HG03378 (cell line): ENCODE measurements around the gene NBDY.
"Not testable (repeated sequence)": the region's sequence is repeated elsewhere in the genome, so short reads cannot be mapped to it uniquely, and the experiment has no call there.

Experiments
- ATAC-seq: cut with Tn5 transposase; IDR thresholded peaks from one replicate; pipeline ENCODE4 v1.9.1; 2021; ENCODE audit warnings: mild to moderate bottlenecking, moderate library complexity; ENCODE audit not compliant: unreplicated experiment

NBDY gene

DNA sequence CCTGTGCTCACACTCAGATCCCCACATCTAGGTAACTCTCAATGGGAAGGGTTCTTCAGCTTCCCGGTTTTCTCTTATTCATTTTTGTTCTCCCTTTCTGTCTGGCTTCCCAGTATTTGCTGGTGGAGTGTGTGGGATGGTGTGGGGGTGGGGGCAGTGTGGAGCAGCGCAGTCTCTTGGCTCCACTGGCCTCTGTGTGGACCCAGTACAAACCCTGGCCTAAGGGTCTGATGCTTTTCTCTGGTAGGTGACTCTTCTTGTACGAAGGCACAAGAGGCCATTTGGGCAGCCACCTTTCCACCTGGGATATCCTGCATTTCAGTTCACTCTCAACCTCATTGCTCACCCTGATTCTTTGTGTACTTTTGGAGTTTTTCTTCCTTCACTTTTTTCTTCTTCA, 71.3 kb downstream of the NBDY start:
- ATAC-seq, result no peak

DNA sequence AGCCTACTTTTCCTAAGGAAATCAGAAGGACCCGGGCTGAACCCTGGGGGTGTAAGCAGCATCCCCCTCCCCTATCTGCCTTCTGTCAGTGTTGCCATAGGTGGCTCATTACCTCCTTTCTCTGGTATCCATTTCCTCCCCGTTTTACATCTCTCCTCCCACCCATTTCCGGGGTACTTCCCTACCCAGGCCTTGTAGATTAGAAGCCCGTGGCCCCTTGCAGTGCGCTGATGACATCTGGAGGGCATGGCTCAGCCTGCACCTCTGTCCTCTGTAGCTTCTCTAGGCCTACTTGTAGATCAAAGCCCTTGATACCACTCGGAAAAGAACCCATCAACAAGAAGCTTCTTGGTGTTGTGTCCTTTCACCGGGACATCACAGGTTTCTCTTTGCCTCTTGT, 71.8 kb downstream of the NBDY start:
- peak; percentile 83 for ATAC-seq

DNA sequence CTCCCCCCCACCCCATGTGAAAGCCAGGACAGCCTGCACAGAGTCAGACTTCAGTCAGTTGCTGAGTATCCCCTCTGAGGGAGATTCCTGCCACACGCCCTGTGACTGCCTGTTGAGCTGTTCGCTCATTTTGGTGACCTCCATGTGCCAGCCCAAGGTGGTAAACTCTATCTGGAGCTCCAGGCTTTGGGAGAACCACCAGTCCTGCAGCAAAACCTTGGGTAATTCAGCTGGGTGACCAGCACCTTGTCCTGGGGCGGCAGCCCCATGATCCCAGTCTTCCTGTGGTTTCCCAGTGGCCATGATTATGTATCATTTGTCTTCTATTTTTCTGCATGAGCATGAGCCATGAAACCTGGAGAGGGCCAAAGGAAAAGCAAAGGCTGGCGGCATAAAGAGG, 73.4 kb downstream of the NBDY start:
- no peak for ATAC-seq

DNA sequence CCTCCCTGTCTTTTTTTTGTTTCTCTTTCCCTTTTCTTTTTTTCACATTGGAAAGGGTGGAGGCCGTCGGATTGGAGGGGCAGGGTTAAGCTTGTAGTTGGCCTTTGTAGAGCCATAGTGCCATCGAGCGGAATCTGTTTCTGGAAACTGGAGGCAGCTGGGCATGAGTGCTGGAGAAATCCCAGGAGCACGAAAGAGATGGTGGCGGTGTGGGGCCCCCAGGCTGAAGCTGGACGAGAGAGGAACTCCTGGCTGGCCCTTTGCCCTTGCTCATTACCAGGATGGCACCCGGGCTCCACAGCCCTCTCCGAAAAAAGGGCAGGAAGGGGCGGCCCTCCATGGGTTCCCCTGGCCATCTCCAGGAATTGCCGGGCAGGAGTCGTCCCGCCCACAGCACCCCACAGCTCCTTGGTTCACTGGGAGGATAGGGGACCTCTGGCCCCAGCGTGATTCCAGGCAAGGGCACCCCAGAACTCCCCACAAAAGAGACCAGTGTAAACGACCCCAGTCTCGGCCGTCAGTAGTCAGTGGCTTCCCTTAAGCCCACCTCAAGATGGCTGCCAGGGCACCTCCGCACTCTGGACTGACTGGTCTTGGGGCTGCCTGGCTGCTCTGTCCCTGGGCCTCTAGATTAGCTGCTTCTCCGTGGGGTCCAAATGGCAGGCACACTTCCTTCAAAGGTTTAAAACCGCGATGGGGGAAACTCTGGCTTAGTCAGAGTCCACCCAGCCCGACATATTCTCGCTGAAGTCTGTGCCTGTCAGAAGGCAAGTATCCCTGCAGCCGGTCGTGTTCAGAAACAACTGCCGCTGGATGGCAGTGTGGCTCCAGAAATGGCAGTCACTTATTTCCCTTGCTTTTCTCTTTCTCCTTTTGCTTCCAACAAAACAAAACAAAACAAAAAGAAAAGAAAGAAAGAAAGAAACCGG, 74.1 kb downstream of the NBDY start:
- peak; percentile 44 for ATAC-seq

DNA sequence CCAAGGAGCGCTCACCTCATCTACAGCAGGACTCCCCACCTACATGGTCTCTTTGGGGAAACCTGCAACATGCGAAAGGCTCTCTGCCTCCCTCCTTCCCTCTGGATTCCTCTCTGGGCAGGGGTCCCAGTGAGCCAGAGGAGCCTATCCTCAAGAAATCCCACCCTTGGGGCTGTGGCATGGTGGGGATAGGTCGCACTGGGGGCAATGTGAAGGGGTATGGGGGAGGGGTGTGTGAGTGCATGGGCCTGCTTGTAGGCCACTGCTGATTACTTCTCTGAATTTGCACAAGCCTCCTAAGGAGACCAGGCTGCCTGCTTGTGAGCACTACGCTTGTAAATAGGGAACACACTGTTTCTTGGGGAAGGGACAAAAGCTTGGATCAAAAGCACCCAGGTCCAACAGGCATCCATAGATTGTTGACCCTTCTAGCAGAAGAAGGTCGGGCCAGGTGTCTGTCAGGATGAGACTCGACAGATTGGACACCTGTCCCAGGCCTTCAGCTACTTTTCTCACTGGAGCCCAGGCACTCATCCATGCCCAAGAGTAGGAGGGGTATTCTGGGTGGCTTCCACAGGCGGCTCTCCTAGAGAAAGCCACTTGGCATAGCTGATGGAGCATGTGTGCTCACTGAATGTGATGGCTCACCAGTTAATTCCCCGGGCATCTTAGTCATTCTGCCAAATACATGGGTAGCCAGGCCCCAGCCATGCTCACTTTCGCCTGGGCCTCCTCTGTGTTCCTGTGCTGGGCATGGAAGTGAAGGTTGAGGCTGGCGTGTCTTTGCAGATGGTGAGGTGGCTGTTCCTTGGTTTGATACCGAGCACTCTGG, 75.0 kb downstream of the NBDY start:
- no peak for ATAC-seq

DNA sequence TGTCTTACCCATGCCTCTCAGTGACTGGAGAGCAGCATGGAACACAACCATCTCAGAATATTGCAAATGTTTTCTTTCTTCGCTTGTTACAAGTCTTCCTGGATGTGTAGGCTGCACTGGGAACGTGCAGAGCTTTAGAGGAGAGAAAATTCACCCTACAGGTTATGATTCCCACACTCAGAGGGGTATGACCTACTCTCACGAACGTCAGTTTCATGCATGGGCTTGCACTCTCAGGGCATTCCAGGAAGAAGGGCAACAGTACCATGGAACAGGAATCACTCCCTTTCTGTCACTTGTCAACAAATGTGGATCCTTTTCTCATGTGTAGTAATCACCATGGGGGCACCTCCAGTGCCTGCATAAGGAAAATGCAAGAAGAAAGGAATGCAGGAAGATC, 75.8 kb downstream of the NBDY start:
- no peak for ATAC-seq

DNA sequence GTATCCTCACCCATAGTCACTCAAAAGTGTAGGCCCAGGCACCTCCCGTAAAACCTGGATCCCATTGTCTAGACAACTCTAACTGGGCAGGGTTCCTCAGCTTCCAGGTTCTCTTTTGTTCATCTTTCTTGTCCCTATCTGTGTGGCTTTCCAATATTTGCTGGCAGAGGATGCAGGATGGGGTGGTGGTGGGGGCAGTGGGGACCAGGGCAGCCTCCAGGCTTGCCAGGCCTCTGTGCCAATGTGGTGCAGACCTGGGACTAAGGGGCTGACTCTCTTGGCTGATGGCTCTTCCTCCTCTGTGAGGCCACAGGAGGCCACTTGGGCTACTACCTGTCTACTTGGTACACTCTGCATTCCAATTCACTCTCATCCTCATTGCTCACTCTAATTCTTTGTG, 76.4 kb downstream of the NBDY start:
- no peak for ATAC-seq

DNA sequence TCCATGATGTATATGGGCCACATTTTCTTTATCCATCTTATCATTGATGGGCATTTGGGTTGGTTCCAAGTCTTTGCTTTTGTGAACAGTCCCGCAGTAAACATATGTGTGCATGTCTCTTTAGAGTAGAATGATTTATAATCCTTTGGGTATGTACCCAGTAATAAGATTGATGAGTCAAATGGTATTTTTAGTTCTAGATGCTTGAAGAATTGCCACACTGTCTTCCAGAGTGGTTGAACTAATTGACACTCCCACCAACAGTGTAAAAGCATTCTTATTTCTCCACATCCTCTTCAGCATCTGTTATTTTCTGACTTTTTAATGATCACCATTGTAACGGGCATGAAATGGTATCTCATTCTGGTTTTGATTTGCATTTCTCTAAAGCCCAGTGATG, 77.1 kb downstream of the NBDY start:
- ATAC-seq, result not testable (repeated sequence)

DNA sequence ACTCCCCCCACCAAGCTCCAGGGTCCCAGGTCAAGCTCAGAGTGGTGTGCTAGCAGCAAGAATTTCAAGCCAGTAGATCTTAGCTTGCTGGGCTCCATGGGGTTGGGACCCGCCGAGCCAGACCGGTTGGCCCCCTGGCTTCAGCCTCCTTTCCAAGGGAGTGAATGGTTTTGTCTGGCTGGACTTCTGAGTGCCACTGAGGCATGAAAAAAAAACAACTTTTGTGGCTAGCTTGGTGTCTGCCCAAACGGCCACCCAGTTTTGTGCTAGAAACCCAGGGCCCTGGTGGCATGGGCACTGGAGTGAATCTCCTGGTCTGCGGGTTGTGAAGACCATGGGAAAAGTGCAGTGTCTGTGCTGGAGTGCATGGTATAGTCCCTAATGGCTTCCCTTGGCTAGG, 82.6 kb downstream of the NBDY start:
- no peak for ATAC-seq

DNA sequence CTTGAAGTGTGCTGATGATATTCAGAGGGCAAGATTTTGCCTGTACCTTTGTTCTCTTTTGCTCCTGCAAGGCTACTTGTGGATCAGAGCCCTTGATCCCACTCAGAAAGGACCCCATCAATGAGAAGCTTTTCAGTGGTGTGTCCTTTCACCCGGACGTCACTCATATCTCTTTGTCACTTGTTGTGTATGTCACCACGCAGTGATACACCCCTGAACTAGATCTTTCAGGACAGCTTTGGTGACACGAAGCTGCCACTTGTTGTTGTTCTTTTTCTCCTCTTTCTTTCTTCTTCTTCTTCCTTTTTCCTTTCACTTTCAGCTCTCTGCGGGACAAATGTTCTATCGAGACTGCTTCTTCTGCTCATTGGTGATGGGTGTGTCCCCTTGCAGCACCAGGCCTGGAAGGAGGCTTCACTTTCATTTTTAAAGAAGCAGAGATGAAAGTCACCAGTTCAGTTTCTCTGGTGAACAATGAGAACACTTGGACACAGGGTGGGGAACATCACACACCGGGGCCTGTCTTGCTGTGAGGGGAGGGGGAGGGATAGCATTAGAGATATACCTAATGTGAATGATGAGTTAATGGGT, 83.6 kb downstream of the NBDY start:
- ATAC-seq, result peak; percentile 87

DNA sequence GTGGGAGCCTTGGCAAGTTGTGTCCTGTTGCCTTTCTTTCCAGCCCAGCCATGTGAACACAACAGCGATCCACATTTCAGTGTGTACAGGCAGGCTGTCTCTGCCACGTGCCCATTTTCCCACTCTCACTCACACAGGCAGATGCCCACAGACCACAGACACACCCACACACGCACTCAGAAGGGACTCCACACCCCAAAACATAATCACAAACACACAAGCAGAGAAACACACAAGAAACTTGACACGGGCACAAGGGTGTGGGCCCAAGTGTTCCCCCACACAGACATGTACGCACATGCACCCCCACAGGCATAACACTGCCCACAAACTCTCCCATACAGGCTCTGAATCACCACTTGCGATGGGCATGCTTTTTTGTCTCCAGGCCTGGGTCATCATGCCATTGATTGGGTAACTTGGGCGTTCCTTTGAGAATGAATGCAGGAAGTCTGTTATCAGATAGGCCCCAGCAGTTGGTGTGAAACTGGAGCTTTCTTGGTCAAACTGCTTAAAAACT, 84.3 kb downstream of the NBDY start:
- peak; percentile 63 for ATAC-seq

DNA sequence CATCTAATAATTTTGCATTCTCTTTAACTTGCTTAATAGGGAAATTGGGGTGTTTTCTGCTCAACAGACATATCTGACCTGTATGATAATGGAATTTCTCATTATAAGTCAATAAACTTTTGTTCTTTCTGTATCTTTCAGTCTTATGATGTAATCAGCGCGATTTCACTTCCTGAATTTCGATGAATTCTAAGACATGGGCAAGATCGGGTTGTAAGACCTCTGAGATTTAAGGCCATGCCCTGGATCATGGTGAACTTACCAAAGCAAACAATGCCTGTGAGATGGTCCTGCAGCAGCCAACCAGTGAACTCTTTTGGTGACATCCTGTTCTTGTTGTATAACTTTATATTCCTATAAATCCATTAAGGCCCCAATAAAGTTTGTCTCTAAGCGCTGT, 88.1 kb downstream of the NBDY start:
- ATAC-seq, result no peak

DNA sequence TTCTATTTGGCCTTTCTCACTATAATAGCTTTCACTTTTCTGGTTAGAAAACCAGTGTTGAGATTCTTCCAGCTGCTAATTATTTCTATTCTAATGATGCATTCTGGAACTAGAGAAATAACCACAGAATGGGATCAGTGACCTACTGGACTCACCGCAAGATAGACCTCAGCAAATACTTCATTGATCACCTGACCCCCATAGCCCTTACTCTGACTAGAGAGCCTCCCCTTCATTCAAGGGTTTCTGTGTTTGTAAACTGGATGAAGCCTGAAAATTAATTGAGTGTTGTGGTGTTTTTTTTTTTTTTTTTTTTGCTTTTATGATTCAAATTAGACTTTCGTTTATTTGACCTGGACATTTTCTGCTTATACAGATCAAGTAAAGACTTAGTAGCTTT, 97.0 kb downstream of the NBDY start:
- ATAC-seq, result no peak

DNA sequence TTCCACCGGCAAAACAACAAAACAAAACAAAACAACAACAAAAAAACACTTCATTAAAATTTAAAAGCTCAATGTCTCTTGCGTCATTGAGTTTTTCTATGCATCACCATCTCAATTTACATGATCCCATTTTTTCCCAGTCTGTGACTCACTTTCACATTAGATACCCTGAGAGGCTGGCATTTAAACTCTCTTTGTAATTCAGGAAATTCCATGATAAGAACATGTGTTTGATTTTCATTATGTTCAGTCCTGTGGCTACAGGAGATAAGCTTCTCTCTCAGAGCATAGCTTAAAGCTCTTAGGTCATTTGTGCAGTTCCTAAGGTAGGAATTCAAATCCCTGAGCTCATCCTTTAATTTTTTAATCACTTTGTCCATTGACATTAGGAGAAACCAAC, 104.6 kb downstream of the NBDY start:
- no peak for ATAC-seq

DNA sequence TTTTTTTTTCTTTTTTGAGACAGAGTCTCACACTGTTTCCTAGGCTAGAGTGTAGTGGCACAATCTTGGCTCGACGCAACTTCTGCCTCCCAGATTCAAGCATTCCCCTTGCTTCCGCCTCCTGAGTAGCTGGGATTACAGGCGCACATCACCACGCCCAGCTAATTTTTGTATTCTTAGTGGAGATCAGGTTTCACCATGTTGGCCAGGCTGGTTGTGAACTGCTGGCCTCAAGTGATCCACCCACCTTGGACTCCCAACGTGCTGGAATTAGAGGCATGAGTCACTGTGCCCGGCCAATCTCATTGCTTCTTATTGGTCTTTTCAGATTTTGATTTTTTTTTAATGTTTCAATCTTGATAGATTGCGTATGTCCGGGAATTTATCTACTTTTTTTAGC, 124.4 kb downstream of the NBDY start:
- ATAC-seq, result no peak

DNA sequence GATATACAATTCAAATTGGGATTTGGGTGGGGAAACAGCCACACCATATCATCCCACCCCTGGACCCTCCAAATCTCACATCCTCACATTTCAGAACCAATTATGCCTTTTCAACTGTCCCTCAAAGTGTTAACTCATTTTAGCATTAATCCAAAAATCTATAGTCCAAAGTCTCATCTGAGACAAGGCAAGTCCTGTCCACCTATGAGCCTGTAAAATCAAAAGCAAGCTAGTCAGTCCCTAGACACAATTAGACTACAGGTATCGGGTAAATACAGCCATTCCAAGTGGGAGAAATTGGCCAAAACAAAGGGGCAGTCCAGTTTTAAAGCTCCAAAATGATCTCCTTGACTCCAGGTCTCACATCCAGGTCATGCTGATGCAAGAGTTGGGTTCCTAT, 128.0 kb downstream of the NBDY start:
- ATAC-seq, result no peak

DNA sequence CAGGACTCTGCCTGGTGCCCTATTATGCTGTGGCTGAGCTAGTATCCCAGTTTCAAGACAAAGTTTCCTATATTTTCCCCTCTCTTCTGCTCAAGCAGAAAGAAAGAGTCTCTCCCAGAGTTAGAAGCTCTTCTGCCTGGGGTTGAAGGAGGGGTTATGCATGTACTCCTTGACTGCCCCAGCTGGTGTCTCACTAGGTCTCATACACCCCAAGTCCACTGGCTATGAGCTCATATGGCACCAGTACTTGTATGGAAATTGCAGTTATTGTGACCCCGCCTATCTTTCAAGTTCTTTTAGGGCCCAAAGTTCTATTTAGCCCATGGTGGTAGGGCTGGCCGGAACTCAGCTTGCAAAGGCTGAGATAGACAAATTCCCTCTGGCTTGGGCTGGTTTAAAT, 131.8 kb downstream of the NBDY start:
- ATAC-seq, result no peak
